GM12873 (cell line): ENCODE data around the gene LYRM4.
A peak's percentile ranks its signal among the peaks of the same experiment; 100 is the strongest.

Experiments
- CTCF ChIP-seq: IDR thresholded peaks from 2 replicates; pipeline ENCODE4 v1.5.1; 2012; ENCODE audit warnings: low read depth, mild to moderate bottlenecking, moderate library complexity, low read length, control low read depth; ENCODE audit not compliant: insufficient read depth; ENCODE audit errors: missing control alignments

Gene LYRM4

GRCh38 chr6:5260661-5261544 lies at the start of gene LYRM4, which contains the start of gene FARS2:
TSS of gene LYRM4 (minus strand) at chr6:5260950. CDS start at chr6:5260733, 217 bp downstream.
TSS of gene FARS2 (plus strand) at chr6:5261513.
- TF ChIP-seq CTCF = no peak

GRCh38 chr6:5308066-5308465 lies 47.3 kb upstream of the LYRM4 start:
- TF ChIP-seq CTCF = no peak

GRCh38 chr6:5307058-5307457 lies 46.3 kb upstream of the LYRM4 start:
- no peak for TF ChIP-seq CTCF

GRCh38 chr6:5305968-5306626 lies 45.3 kb upstream of the LYRM4 start:
- TF ChIP-seq CTCF = no peak

GRCh38 chr6:5303682-5304081 lies 42.9 kb upstream of the LYRM4 start:
- no peak for TF ChIP-seq CTCF

- TF ChIP-seq CTCF = peak; percentile 92
Observed at GRCh38 chr6:5302995-5303622, 42.4 kb upstream of the LYRM4 start.
